ENCODE data around the gene GASK1B. TPM values are rescaled to one million over a fixed set of nuclear protein-coding genes. Genes with fewer than 3 reads are reported as not detected.

Gene GASK1B
- total RNA-seq, 4 donors from 2014 or later, result 1.8 to 9.8 (median 7.9) TPM

DNA sequence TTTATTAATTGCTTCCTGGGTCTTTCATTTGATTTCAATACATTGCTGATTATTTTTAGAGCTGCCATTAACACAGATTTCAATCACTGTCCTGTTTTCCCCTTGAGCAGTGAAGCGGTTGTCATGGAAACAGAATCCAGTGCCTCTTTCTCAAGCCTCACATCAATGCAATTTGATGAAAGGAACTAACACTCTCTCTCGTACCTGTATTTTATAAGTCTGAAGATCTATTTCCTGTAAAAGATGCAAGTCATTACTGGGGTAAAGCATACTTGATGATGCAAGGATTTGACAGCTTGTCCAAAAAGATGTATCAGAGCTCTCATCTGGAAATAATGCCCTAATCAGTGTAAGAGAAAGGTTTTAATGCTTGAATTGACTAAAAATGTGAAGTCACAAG lies 17.9 kb upstream of the GASK1B start:
- H3K4me3 ChIP-seq, result no peak overlapping the region
- H3K9me3 ChIP-seq, result no peaks in the 10 kb centered on the region
- DNase-seq, result no peak
- H3K4me1 ChIP-seq, result no peaks in the 10 kb centered on the region
- no peak for ATAC-seq
- no peak overlapping the region for H3K27ac ChIP-seq
- in situ Hi-C loops (cut with MboI; ENCODE audit: low sequenced_read_pairs in 4 of 4), result loop anchor here in 1 of 4 donors (10.0 kb wide), 1 partner anchor 64 kb away; no protein-coding TSS in a partner anchor
- no peaks in the 10 kb centered on the region for H3K27me3 ChIP-seq
- peaks cover 0 to 4% of the 10 kb centered on the region in 2 donors for H3K36me3 ChIP-seq
- TF ChIP-seq, protein P1, sequence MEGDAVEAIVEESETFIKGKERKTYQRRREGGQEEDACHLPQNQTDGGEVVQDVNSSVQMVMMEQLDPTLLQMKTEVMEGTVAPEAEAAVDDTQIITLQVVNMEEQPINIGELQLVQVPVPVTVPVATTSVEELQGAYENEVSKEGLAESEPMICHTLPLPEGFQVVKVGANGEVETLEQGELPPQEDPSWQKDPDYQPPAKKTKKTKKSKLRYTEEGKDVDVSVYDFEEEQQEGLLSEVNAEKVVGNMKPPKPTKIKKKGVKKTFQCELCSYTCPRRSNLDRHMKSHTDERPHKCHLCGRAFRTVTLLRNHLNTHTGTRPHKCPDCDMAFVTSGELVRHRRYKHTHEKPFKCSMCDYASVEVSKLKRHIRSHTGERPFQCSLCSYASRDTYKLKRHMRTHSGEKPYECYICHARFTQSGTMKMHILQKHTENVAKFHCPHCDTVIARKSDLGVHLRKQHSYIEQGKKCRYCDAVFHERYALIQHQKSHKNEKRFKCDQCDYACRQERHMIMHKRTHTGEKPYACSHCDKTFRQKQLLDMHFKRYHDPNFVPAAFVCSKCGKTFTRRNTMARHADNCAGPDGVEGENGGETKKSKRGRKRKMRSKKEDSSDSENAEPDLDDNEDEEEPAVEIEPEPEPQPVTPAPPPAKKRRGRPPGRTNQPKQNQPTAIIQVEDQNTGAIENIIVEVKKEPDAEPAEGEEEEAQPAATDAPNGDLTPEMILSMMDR (IDR thresholded peaks at IDR 0.05 in 4 of 5, conservative IDR thresholded peaks at IDR 0.05 in 1 of 5), result no peak
- TF ChIP-seq POLR2A (IDR thresholded peaks at IDR 0.05), result no peak
- intact Hi-C loops (cut with DNase I; ENCODE audit: low total_unique reads), result loop anchor here (5.0 kb wide), 1 partner anchor 67 kb away; no protein-coding TSS in a partner anchor

GRCh38 chr4:158189422-158189821 lies 16.6 kb upstream of the GASK1B start:
- Histone ChIP-seq H3K4me3 (no peak overlapping the region), H3K36me3 (peaks cover 0 to 4% of the 10 kb centered on the region in 2 donors)
- in situ Hi-C loops (cut with MboI; ENCODE audit: low sequenced_read_pairs in 4 of 4), result no loop called here

DNA sequence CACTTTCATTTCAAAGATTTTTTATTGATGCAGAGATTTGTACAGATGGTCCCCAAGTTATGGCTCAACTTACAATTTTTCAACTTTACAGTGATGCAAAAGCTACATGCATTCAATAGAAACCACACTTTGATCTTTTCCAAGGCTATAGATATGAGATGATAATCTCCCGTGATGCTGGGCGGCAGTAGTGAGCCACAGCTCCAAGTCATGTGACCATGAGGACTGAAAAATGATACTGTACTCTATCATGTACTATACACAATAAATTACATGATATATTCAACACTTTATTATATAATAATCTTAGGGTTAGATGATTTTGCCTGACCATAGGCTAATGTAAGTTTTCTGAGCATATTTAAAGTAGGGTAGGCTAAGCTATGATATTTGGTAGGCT lies 14.0 kb upstream of the GASK1B start:
- Histone ChIP-seq H3K4me1 (no peaks in the 10 kb centered on the region), H3K36me3 (peaks cover 0 to 4% of the 10 kb centered on the region in 2 donors), H3K27ac (no peak overlapping the region), H3K9me3 (no peaks in the 10 kb centered on the region), H3K4me3 (no peak overlapping the region), H3K27me3 (no peaks in the 10 kb centered on the region)
- ATAC-seq (no peak), DNase-seq (no peak)
- in situ Hi-C loops (cut with MboI; ENCODE audit: low sequenced_read_pairs in 4 of 4), result no loop called here
- intact Hi-C loops (cut with DNase I; ENCODE audit: low total_unique reads), result no loop called here
- TF ChIP-seq, protein P1 (IDR thresholded peaks at IDR 0.05 in 4 of 5, conservative IDR thresholded peaks at IDR 0.05 in 1 of 5), result no peak

More at GRCh38 chr4:158189422-158189821, 16.6 kb upstream of the GASK1B start:
- intact Hi-C loops (cut with DNase I; ENCODE audit: low total_unique reads), result no loop called here
- DNase-seq, result no peak
- ATAC-seq, result no peak
- no peak overlapping the region for H3K27ac ChIP-seq
- H3K9me3 ChIP-seq, result no peaks in the 10 kb centered on the region
- H3K27me3 ChIP-seq, result no peaks in the 10 kb centered on the region
- no peaks in the 10 kb centered on the region for H3K4me1 ChIP-seq
- no peak for TF ChIP-seq POLR2A (IDR thresholded peaks at IDR 0.05)
- TF ChIP-seq, protein P1 (IDR thresholded peaks at IDR 0.05 in 4 of 5, conservative IDR thresholded peaks at IDR 0.05 in 1 of 5), result no peak

DNA sequence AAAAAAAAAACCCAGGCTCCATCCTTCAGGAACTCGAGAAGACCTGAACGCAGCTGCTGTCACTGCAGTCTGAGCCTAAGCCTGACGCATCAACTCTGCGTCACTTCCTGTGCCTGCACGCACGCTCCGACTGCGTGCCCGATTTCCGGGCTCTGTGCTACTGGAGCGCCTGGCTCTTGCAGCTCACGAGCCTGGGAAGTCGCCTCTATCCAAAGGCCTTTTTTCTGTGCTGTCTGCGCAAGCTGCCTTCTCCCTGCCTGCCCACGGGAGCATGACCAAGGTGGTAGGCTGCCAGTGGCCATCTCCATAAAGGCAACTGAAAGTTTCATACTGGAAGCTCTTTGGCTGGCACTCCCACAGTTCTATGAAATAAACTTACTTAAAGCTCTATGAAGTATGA lies 9.9 kb upstream of the GASK1B start:
- Histone ChIP-seq H3K27ac (no peak overlapping the region), H3K27me3 (no peaks in the 10 kb centered on the region), H3K4me3 (no peak overlapping the region), H3K9me3 (no peaks in the 10 kb centered on the region), H3K4me1 (no peaks in the 10 kb centered on the region), H3K36me3 (no peaks in the 10 kb centered on the region)
- ATAC-seq (no peak), DNase-seq (peak in 1 of 2 donors; percentile 22)
- no peak for TF ChIP-seq POLR2A (IDR thresholded peaks at IDR 0.05)
- TF ChIP-seq, protein P1 (IDR thresholded peaks at IDR 0.05 in 4 of 5, conservative IDR thresholded peaks at IDR 0.05 in 1 of 5), result no peak
- in situ Hi-C loops (cut with MboI; ENCODE audit: low sequenced_read_pairs in 4 of 4), result no loop called here
- intact Hi-C loops (cut with DNase I; ENCODE audit: low total_unique reads), result no loop called here

- in situ Hi-C loops (cut with MboI; ENCODE audit: low sequenced_read_pairs in 4 of 4), result no loop called here
- H3K27ac ChIP-seq, result no peak overlapping the region
- ATAC-seq, result no peak
- H3K9me3 ChIP-seq, result no peaks in the 10 kb centered on the region
- no peak overlapping the region for H3K4me3 ChIP-seq
- no peak for DNase-seq
- H3K36me3 ChIP-seq, result no peaks in the 10 kb centered on the region
- H3K4me1 ChIP-seq, result no peaks in the 10 kb centered on the region
- TF ChIP-seq POLR2A (IDR thresholded peaks at IDR 0.05), result no peak
- TF ChIP-seq, protein P1 (IDR thresholded peaks at IDR 0.05 in 4 of 5, conservative IDR thresholded peaks at IDR 0.05 in 1 of 5), result no peak
- intact Hi-C loops (cut with DNase I; ENCODE audit: low total_unique reads), result no loop called here
- H3K27me3 ChIP-seq, result no peaks in the 10 kb centered on the region
Measured at GRCh38 chr4:158181906-158182305, 9.1 kb upstream of the GASK1B start.

Measured in gastrocnemius medialis (tissue), 4 donors.